ENCODE results near the gene MRPS30.
"Not testable (repeated sequence)": the region's sequence is repeated elsewhere in the genome, so short reads cannot be mapped to it uniquely, and the experiment has no call there.

The MRPS30 gene

DNA sequence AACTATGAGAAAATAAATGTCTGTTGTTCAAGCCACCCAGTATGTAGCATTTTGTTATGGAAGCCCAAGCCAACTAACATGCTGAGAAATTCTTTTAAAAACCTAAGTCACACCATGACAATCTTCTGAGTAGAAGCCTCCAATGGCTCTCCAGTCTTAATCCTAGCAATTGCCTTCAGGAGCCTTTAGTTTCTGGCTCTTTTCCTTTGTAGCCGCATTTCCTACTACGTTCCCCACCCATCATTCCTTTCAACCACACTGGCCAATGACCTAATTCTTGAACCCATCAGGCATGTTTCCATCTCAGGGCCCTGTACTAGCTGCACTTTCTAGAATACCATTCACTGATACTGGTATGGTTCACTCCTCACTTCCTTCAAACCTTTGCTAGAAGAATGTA lies 2.1 kb upstream of the MRPS30 start:
- TF ChIP-seq ZFX (IDR thresholded peaks at IDR 0.05; ENCODE audit: borderline replicate concordance) (no peak), CTCF (IDR thresholded peaks at IDR 0.05) (no peak)
- no peak overlapping the region for H3K27ac ChIP-seq

- H3K27ac ChIP-seq: no peak overlapping the region
- TF ChIP-seq CTCF (IDR thresholded peaks at IDR 0.05) (no peak), ZFX (IDR thresholded peaks at IDR 0.05; ENCODE audit: borderline replicate concordance) (no peak)
These were observed 1.5 kb upstream of the MRPS30 start for GRCh38 chr5:44807269-44807668.

- peak overlapping the region; percentile 84 for H3K27ac ChIP-seq
- TF ChIP-seq ZFX (IDR thresholded peaks at IDR 0.05; ENCODE audit: borderline replicate concordance) (no peak), CTCF (IDR thresholded peaks at IDR 0.05) (no peak)
These were observed 638 bp downstream of the MRPS30 start for GRCh38 chr5:44809215-44809955.

DNA sequence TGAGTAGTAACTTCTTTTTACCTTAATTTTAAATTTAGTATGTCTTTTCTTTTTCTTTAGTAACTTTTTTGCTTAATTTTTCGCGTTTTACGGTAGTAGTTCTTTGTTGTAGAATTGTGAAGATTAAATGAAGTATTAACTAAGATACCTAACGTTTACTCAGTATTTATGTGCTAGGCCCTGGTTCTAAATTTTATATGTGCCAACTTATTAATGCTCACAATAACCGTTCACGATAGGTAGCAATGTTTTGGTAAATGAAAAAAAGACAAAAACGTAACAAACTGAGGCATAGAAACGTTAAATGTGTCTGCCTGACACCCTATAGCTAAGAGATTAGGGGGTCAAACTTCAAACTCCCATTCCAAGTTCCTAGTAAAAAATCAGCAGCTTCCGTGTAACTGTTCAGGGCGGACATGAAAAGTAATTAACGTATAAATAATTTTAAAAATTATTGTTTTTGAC lies 1.2 kb downstream of the MRPS30 start:
- TF ChIP-seq ZFX (IDR thresholded peaks at IDR 0.05; ENCODE audit: borderline replicate concordance) (no peak), CTCF (IDR thresholded peaks at IDR 0.05) (no peak)
- H3K27ac ChIP-seq: peak overlapping the region; percentile 84

DNA sequence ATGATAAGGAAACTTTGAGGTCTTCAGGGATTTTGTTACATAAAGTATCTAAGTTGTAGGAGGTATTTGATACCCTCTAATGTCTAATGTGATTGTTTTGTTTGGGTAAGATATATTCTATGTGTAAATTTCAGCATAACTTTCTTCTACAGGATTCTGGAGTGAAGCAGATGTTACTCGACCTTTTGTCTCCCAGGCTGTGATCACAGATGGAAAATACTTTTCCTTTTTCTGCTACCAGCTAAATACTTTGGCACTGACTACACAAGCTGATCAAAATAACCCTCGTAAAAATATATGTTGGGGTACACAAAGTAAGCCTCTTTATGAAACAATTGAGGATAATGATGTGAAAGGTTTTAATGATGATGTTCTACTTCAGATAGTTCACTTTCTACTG lies 6.0 kb downstream of the MRPS30 start:
- no peak overlapping the region for H3K27ac ChIP-seq
- TF ChIP-seq CTCF (IDR thresholded peaks at IDR 0.05) (no peak), ZFX (IDR thresholded peaks at IDR 0.05; ENCODE audit: borderline replicate concordance) (no peak)

DNA sequence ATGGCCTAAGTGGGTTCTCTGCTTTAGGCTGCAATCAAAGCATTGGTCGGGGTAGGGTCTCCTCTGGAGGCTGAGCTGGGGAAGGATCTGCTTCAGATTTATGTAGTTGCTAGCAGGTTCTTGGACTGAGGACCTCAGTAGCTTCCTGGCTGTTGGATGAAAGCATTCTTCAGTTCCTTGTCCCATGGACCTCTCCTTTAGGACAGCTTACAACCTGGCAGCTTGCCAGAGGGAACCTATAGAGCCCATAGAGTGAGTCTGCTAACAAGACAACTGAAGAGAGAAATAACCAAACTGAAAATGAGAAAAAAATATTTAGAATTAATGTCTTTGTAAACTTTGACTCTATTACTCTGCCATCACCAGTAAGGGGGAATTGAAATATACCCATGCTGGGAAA lies 12.4 kb downstream of the MRPS30 start:
- no peak for TF ChIP-seq CTCF (IDR thresholded peaks at IDR 0.05)
- TF ChIP-seq ZFX (IDR thresholded peaks at IDR 0.05; ENCODE audit: borderline replicate concordance): no peak
- no peak overlapping the region for H3K27ac ChIP-seq

GRCh38 chr5:44824662-44825061 lies 15.9 kb downstream of the MRPS30 start:
- H3K27ac ChIP-seq: not testable (repeated sequence)

GRCh38 chr5:44827681-44828080 lies 18.9 kb downstream of the MRPS30 start:
- TF ChIP-seq ZFX (IDR thresholded peaks at IDR 0.05; ENCODE audit: borderline replicate concordance) (no peak), CTCF (IDR thresholded peaks at IDR 0.05) (no peak)
- H3K27ac ChIP-seq: no peak overlapping the region

Data from 22Rv1 (cell line).